Skeletal muscle satellite cell (primary cell): Measurements from ENCODE around the gene FNDC3B.

Experiments used
- H3K27me3 ChIP-seq: 2 replicates; pipeline ENCODE4 v1.7.0; 2013; ENCODE audit warnings: low read length; ENCODE audit not compliant: control insufficient read depth, insufficient read depth
- H3K36me3 ChIP-seq: 2 replicates; pipeline ENCODE4 v1.7.0; 2013; ENCODE audit warnings: mild to moderate bottlenecking, control low read depth, low read length; ENCODE audit not compliant: insufficient read depth
- H3K4me1 ChIP-seq: 2 replicates; pipeline ENCODE4 v1.7.0; 2013; ENCODE audit warnings: low read length; ENCODE audit not compliant: control insufficient read depth, insufficient read depth
- H3K4me2 ChIP-seq: 2 replicates; pipeline ENCODE4 v1.7.0; 2013; ENCODE audit warnings: mild to moderate bottlenecking, low read length
- H3K4me3 ChIP-seq: 2 replicates; pipeline ENCODE4 v1.7.0; 2013; ENCODE audit warnings: low read length
- H3K9ac ChIP-seq: 2 replicates; pipeline ENCODE4 v1.7.0; 2013; ENCODE audit warnings: mild to moderate bottlenecking, low read depth, low read length, moderate library complexity
- H3K9me3 ChIP-seq: replicated peaks from 2 replicates; pipeline ENCODE4 v1.7.0; 2013; ENCODE audit warnings: mild to moderate bottlenecking, control low read depth, low read length

Gene FNDC3B

GRCh38 chr3:172211123-172211522 is 171.7 kb downstream of the FNDC3B start:
- peaks cover 58% of the 10 kb centered on the region for H3K4me1 ChIP-seq
- peaks cover 9% of the 10 kb centered on the region for H3K36me3 ChIP-seq
- H3K9ac ChIP-seq: no peak overlapping the region
- no peak overlapping the region for H3K4me3 ChIP-seq
- peak overlapping the region; percentile 13 for H3K4me2 ChIP-seq
- no peaks in the 10 kb centered on the region for H3K27me3 ChIP-seq
- no peaks in the 10 kb centered on the region for H3K9me3 ChIP-seq

- Histone ChIP-seq H3K27me3 (no peaks in the 10 kb centered on the region), H3K9me3 (no peaks in the 10 kb centered on the region), H3K4me2 (no peak overlapping the region), H3K4me3 (no peak overlapping the region), H3K4me1 (peaks cover 74% of the 10 kb centered on the region), H3K36me3 (peaks cover 9% of the 10 kb centered on the region), H3K9ac (no peak overlapping the region)
Measured at GRCh38 chr3:172213200-172213599, 173.8 kb downstream of the FNDC3B start.

GRCh38 chr3:172213904-172214303 is 174.5 kb downstream of the FNDC3B start:
- H3K4me3 ChIP-seq: no peak overlapping the region
- H3K9me3 ChIP-seq: no peaks in the 10 kb centered on the region
- peaks cover 74% of the 10 kb centered on the region for H3K4me1 ChIP-seq

DNA sequence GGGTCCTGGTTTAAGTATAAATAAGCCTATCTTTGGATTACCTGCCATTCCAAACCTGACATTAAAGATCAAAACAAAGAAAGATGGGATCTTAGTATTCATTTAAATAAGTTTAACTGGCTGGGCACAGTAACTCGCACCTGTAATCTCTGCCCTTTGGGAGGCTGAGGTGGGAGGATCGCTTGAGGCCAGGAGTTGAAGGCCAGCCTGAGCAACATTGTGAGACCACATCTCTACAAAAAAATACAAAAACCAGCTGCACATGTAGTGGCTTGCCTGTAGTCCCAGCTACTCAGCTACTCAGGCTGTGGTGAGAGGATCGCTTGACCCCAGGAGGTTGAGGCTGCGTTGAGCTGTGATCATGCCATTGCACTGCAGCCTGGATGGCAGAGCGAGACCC is 176.9 kb downstream of the FNDC3B start:
- no peak overlapping the region for H3K4me3 ChIP-seq
- peaks cover 61% of the 10 kb centered on the region for H3K4me1 ChIP-seq
- H3K9ac ChIP-seq: no peak overlapping the region
- no peaks in the 10 kb centered on the region for H3K27me3 ChIP-seq
- H3K4me2 ChIP-seq: no peak overlapping the region
- no peaks in the 10 kb centered on the region for H3K9me3 ChIP-seq
- H3K36me3 ChIP-seq: peaks cover 9% of the 10 kb centered on the region

More at GRCh38 chr3:172213904-172214303, 174.5 kb downstream of the FNDC3B start:
- H3K27me3 ChIP-seq: no peaks in the 10 kb centered on the region
- H3K36me3 ChIP-seq: peaks cover 9% of the 10 kb centered on the region
- no peak overlapping the region for H3K4me2 ChIP-seq
- H3K9ac ChIP-seq: no peak overlapping the region

GRCh38 chr3:172216911-172217310 is 177.5 kb downstream of the FNDC3B start:
- Histone ChIP-seq H3K27me3 (no peaks in the 10 kb centered on the region), H3K9me3 (no peaks in the 10 kb centered on the region), H3K4me2 (peak overlapping the region; percentile 61), H3K4me1 (peaks cover 61% of the 10 kb centered on the region), H3K36me3 (peaks cover 9% of the 10 kb centered on the region), H3K9ac (no peak overlapping the region), H3K4me3 (no peak overlapping the region)

GRCh38 chr3:172217877-172218276 is 178.5 kb downstream of the FNDC3B start:
- H3K4me1 ChIP-seq: peaks cover 61% of the 10 kb centered on the region
- peaks cover 2% of the 10 kb centered on the region for H3K36me3 ChIP-seq
- H3K9ac ChIP-seq: peak overlapping the region; percentile 46
- no peak overlapping the region for H3K4me3 ChIP-seq
- H3K9me3 ChIP-seq: no peaks in the 10 kb centered on the region
- no peaks in the 10 kb centered on the region for H3K27me3 ChIP-seq
- H3K4me2 ChIP-seq: peak overlapping the region; percentile 61

DNA sequence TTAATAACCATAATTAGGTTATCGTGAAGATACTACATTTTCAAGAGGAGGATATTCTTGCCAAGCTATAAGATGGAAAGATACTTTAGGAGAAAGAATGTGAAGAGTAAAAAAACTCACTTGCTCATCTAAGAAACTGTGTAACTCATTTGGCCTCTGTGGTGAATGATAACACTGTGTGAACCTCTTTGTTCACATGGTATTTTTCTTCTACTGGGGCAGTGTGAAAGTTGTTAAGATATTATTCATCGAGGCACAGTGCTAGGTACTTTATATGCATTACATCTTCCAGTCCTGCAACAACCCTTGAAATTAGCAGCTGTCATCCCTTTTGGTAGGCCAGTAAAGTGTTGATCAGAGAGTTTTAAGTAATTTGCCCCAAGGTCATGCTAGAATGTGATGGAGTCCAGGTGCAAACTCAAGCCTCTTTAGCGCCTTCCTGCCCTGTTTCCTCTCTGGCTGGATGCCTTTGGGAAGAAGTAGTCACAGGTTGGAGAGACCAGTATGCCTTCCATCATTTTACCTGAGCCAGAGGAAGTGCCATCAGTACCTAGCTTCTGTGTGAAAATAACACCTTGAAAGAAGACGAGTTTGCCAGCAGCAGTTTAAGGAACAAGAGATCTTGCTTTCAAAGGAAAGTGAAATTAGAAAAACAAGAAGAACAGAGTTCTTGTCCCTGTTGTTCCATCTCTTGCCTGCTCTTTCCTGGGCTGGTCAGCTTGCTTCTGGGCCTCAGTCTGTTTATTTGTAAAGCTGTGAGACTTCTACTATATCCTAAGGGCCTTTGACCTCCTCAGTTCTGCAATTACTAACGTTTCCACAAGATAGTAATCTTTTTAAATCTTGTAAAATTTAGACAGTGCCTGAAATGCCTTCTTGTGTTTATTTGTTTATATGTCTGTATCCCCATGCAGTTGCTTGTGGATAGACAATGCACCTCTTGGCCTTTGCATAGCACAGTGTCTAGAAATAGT is 179.3 kb downstream of the FNDC3B start:
- H3K4me1 ChIP-seq: peaks cover 54% of the 10 kb centered on the region
- H3K9me3 ChIP-seq: no peaks in the 10 kb centered on the region
- H3K4me3 ChIP-seq: no peak overlapping the region
- peak overlapping the region; percentile 61 for H3K4me2 ChIP-seq
- H3K36me3 ChIP-seq: no peaks in the 10 kb centered on the region
- no peaks in the 10 kb centered on the region for H3K27me3 ChIP-seq
- peak overlapping the region; percentile 23 for H3K9ac ChIP-seq

GRCh38 chr3:172219750-172220149 is 180.4 kb downstream of the FNDC3B start:
- Histone ChIP-seq H3K4me2 (no peak overlapping the region), H3K27me3 (no peaks in the 10 kb centered on the region), H3K4me1 (peaks cover 51% of the 10 kb centered on the region), H3K4me3 (no peak overlapping the region), H3K9ac (no peak overlapping the region), H3K9me3 (no peaks in the 10 kb centered on the region), H3K36me3 (no peaks in the 10 kb centered on the region)

GRCh38 chr3:172221547-172221946 is 182.2 kb downstream of the FNDC3B start:
- Histone ChIP-seq H3K36me3 (peaks cover under 1% of the 10 kb centered on the region), H3K4me3 (no peak overlapping the region), H3K4me1 (peaks cover 50% of the 10 kb centered on the region), H3K9me3 (no peaks in the 10 kb centered on the region), H3K4me2 (peak overlapping the region; percentile 61), H3K9ac (no peak overlapping the region), H3K27me3 (no peaks in the 10 kb centered on the region)

DNA sequence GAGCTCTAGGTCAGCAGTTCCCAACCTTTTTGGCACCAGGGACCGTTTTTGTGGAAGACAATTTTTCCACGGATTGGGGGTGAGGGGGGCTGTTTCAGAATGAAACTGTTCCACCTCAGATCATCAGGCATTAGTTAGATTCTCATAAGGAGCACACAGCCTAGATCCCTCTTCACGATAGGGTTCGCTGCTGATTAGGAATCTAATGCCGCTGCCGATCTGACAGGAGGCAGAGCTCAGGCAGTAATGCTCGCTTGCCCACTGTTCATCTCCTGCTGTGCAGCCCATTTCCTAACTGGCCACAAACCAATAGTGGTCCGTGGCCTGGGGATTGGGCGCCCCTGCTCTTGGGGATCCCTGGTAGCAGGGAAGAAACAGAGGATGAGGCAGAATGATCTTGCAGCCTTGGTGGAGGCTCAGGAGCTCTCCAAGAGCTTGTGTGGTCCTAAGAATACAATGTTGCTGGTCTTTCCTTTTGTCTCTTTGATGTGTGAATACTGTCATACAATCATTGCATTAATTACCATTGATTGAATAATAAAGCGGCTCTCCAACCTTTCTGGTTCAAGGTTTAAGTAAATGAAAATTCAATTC is 183.2 kb downstream of the FNDC3B start:
- Histone ChIP-seq H3K9me3 (no peaks in the 10 kb centered on the region), H3K27me3 (no peaks in the 10 kb centered on the region), H3K4me3 (no peak overlapping the region), H3K4me2 (peak overlapping the region; percentile 61), H3K36me3 (peaks cover 10% of the 10 kb centered on the region), H3K9ac (peak overlapping the region; percentile 7), H3K4me1 (peaks cover 40% of the 10 kb centered on the region)

- Histone ChIP-seq H3K9ac (no peak overlapping the region), H3K4me1 (peaks cover 27% of the 10 kb centered on the region), H3K36me3 (peaks cover 23% of the 10 kb centered on the region), H3K27me3 (no peaks in the 10 kb centered on the region), H3K4me2 (no peak overlapping the region), H3K9me3 (no peaks in the 10 kb centered on the region), H3K4me3 (no peak overlapping the region)
Measured at GRCh38 chr3:172223870-172224269, 184.5 kb downstream of the FNDC3B start.
